Tongue (tissue), 2 donors: ENCODE measurements around the gene SNTA1. TPM values are rescaled to one million over a fixed set of nuclear protein-coding genes. Genes with fewer than 3 reads are reported as not detected.
A peak's percentile ranks its signal among the peaks of the same experiment; 100 is the strongest.
"Not testable (repeated sequence)": the region's sequence is repeated elsewhere in the genome, so short reads cannot be mapped to it uniquely, and the experiment has no call there.

Experiments used
- DNase-seq: peaks from one replicate; pipeline ENCODE4 v3.0.0-alpha.2; 2015
- total RNA-seq: library from RNA; depleted of rRNA; stranded (reverse); fragments of >200 nt; gene quantifications from one replicate; pipeline ENCODE4 v1.2.3, GENCODE V29; 2014

Gene SNTA1
- total RNA-seq, 1 donor from 2014 or later, result 98.3 TPM

DNA sequence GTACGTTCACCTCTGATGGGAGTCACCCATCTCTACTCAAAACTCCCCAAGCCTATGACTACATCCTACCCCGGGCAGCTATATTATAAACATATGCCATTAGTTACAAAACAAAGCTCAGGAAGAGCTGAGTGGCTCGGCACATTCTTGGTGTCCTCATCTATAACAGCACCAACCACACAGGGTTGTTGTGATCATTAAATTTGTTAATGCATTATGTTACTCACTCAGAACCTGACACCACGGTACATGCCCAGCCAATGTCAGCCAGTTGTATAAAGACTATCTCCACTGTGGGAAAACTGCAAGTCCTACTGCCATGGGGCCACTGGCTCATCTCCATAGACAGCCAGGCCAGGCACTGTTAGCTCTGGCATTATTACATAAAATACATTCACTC lies 50.0 kb downstream of the SNTA1 start:
- DNase-seq, result no peak

- peak; percentile 62 for DNase-seq
Observed at GRCh38 chr20:33391722-33392415, 51.7 kb downstream of the SNTA1 start.

- DNase-seq, result not testable (repeated sequence)
Observed at GRCh38 chr20:33389326-33389725, 54.2 kb downstream of the SNTA1 start.

DNA sequence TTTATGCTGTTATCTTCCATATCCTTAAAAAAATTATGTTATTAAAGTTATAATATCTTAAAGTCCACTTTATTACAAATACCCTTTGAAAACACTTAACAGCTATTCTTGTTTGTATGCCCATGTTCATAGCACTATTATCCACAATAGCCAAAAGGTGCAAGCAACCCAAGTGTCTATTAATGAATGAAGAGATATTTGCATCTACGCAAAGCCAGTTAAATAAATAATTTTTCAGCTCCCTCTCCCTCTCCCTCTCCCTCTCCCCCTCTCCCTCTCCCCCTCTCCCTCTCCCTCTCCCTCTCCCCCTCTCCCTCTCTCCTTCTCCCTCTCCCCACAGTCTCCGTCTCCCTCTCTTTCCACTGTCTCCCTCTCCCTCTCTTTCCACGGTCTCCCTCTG lies 55.3 kb downstream of the SNTA1 start:
- DNase-seq, result no peak

DNA sequence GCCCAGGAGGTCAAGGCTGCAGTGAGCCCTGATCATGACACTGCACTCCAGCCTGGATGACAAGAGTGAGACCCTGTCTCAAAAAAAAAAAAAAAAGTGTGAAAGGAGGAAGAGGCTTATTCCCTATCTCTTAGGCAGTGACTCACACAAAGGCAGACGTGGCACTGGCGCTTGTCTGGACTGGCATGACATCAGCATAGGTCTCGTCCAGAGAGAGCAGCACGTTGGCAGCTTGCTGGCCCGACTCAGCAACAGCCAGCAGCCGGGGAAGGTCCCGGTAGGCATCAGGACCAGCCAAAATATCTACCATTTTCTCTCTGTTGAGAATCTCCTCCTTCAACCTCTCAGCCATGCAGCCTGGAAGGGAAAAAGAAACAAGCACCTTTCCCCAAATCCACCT lies 56.4 kb downstream of the SNTA1 start:
- no peak for DNase-seq

DNA sequence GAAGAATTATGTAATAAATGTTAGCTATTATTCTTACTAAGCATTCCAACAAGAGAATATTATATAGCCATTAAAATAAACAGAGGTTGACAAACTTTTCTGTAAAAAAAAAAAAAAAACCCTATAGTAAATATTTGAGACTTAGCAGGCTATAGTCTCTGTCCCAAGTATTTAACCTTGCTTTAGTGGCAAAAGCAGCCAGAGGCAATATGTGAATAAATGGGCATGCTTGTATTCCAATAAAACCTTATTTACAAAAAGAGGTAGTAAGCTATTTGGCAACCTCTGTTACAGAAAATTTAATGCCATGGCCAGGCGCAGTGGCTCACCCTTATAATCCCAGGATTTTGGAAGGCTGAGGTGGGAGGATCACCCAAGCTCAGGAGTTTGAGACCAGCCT lies 56.9 kb downstream of the SNTA1 start:
- DNase-seq, result no peak

DNA sequence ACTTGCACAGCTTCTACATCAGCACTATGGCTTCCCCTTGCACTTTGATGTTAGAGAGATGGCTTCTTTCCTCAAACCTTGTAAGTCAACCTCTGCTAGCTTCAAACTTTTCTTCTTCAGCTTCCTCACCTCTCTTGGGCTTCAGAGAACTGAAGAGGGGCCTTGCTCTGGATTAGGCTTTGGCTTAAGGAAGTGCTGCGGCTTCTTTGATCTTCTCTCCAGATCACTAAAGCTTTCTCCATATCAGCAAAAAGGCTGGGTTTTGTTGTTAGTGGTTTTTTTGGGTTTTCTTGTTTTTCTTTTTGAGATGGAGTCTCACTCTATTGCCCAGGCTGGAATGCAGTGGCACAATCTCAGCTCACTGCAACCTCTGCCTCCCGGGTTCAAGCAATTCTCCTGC lies 66.2 kb downstream of the SNTA1 start:
- DNase-seq, result no peak

GRCh38 chr20:33373735-33374605 lies 69.6 kb downstream of the SNTA1 start:
- DNase-seq, result no peak

DNA sequence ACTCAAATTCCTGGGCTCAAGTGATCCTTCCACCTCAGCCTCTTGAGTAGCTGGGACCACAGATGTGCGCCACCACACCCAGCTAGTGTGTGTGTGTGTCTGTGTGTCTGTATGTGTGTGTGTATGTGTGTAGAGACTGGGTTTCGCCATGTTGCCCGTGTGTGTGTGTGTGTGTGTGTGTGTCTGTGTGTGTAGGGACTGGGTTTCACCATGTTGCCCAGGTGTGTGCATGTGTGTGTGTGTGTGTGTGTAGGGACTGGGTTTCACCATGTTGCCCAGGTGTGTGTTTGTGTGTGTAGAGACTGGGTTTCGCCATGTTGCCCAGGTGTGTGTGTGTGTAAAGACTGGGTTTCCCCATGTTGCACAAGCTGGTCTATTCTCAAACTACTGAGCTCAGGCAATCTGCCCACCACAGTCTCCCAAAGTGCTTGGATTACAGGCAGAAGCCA lies 70.5 kb downstream of the SNTA1 start:
- DNase-seq, result no peak

DNA sequence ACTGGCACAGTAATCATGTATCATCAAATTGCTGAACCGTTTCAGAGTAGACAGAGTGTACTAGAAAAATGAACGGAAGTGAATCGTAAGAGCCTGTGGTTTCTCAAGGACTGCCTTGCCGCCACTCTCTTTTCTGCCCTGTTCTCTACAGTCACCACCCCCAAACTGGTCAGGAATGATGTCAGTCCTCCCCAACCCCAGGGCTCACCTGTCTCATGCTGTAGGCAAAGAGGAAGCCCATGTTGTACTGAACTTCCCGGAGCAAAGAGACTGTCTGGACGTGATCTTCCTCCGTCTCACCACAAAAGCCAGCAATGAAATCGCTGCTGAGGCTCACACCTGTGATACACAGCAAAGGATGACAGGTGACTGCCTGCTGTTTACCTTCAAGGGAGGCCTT lies 73.3 kb downstream of the SNTA1 start:
- no peak for DNase-seq

- DNase-seq, result no peak
Observed at GRCh38 chr20:33362898-33363297, 80.7 kb downstream of the SNTA1 start.

DNA sequence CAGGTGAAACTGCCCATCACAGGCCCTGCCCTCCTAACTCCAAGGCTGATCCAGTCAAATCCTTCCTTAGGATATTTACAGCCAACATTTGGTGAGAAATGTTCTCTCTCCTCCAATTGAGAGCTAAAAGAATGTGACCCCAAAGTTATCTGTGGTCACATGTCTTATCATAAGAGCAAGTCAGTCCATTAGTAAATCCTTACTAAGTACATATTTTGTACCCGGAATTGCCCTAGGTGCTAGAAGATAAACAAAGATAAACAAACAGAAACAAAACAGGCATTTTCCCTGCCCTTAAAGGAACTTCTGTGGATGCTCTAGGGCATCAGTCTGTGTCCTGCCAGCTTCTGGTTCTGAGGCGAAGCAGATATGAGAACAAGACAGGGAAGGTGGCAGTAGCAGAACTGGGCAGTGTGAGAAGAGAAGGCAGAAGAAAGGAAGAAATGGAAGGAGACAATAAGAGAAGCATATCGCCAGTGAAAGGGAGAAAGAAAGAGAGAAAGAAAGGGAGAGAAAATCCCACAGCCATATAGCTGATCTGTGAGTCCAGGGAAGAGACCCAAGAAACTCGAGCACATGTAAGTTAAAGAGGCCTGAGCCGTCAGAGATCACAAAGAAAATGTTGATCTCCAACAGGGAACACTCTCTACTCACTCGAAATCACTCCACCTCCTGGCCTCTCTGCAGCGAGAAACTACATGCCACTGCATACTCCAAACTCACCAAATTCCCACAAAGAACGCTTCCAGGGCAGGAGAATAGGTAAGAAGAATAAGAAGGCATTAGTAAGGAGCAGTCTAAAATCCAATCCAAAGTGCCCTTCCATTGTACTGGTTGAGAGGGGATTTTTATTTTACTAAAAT lies 83.9 kb downstream of the SNTA1 start:
- DNase-seq, result no peak

Other genes with a start within 250 kb of the SNTA1 start
- gene BPIFA3, start 226.4 kb downstream of the SNTA1 start, total RNA-seq, result not detected
- gene BPIFA1, start 207.8 kb downstream of the SNTA1 start, total RNA-seq, result 109 TPM
- 158 TPM for gene BPIFB1, start 160.5 kb downstream of the SNTA1 start, total RNA-seq
- 24.3 TPM for gene CDK5RAP1, start 42.2 kb downstream of the SNTA1 start, total RNA-seq
- 16.5 TPM for gene CBFA2T2, start 46.3 kb upstream of the SNTA1 start, total RNA-seq
- gene C20orf144, start 218.6 kb upstream of the SNTA1 start, total RNA-seq, result not detected
- gene ACTL10, start 223.2 kb upstream of the SNTA1 start, total RNA-seq, result 0.10 TPM
- gene NECAB3, start 230.7 kb upstream of the SNTA1 start, total RNA-seq, result 46.5 TPM
- gene E2F1, start 242.6 kb upstream of the SNTA1 start, total RNA-seq, result 5.5 TPM